Activated effector memory CD4-positive, alpha-beta T cell treated with anti-CD3 and anti-CD28 coated beads, Interleukin-2, amount 50 U/mL, for 16 hours (primary cell): Measurements from ENCODE around the gene HECTD4.

Experiments
- DNase-seq: peaks from one replicate; pipeline ENCODE4 v3.0.0-alpha.2; 2020

The HECTD4 gene

GRCh38 chr12:112314981-112315380 is 67.2 kb downstream of the HECTD4 start:
- no peak for DNase-seq

DNA sequence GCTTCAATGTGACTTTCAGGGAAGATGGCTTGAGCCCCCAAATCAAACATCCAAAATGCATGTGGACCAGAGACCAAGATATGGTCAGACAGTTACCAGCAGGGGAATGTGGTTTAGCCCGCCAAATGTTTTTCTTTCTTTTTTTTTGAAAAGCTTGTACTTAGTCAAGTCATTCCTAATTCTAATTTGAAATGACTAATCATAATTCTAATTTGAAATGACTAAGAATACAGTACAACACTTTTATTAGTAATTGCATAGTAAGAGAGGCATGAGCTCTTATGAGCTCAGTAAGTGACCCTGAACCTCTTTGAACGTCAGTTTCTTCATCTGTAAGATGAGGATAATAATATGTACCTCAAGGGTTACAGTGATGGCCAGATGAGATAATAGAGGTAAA is 72.4 kb downstream of the HECTD4 start:
- no peak for DNase-seq

DNA sequence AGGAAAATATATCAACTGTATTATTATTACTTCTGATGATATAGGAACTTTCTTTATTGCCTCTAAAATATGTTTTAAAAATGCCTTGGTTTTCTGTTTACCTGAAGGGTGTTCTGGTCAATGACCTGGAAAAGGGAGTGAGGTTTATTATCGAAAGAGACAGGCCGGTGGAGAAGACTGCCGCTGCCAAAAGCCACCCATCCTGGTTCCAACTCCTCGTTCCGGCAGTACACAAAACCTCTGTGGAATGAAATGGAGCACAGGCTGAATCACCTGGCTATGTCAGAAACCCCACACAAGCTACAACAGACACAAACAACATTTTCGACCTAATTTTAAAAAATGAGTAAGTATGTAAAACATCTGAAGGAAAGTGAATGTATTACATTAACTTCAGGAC is 73.6 kb downstream of the HECTD4 start:
- no peak for DNase-seq

- no peak for DNase-seq
Measured at GRCh38 chr12:112308161-112308560, 74.1 kb downstream of the HECTD4 start.

DNA sequence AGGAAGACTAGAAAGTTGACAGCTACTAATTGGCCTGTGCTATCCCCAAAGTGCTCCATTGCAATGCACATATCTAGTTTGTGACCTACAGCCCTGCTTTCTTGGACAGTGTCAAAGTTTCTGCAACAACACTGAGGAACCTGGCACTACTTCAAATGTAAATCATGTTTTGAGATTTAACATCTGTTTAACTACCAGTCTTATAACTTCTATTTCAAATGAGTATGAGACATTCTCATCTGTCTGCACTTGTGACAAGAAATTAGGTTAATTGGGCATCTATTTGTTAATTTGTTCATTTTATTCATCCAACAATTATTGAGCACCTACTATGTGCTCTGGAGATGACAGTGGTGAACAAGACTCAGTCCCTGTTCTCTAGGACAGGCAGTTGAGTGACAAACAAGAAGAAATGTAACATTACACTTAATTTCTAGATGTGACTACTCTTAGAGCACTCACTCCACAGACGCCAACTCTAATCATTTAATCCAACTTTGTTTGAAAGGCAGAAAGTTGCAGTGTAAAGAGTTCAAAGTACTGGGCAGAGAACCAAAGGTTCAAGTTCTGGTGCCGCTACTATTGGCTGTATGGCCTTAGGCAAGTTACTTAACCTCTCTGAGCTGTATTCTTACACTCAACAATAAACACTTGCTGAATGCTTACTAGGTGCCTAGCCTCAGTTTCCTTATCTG is 74.8 kb downstream of the HECTD4 start:
- no peak for DNase-seq

- DNase-seq: no peak
Measured at GRCh38 chr12:112305951-112306350, 76.3 kb downstream of the HECTD4 start.

- DNase-seq: no peak
Measured at GRCh38 chr12:112304436-112304835, 77.8 kb downstream of the HECTD4 start.

- no peak for DNase-seq
Measured at GRCh38 chr12:112303799-112304198, 78.4 kb downstream of the HECTD4 start.

DNA sequence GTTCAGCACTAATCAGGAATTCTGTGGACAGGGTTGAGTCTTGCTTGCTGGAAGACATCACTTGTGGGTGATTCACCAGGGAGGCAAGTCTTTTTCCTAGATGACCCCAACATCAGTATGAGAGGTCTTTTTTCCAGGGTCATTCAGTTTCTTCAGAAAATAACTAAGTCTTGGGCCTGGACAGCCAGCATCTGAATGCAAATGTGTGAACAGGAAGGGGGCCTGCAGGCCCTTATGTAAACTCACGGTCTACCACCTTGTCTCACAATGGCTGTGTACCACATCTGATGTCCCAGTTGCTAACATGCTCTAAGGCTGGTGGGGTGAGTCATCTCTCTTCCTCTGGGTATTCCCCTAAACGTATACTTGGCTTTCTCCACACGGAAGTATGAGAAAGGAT is 79.2 kb downstream of the HECTD4 start:
- DNase-seq: peak; percentile 77

- DNase-seq: no peak
Measured at GRCh38 chr12:112299704-112300103, 82.5 kb downstream of the HECTD4 start.

DNA sequence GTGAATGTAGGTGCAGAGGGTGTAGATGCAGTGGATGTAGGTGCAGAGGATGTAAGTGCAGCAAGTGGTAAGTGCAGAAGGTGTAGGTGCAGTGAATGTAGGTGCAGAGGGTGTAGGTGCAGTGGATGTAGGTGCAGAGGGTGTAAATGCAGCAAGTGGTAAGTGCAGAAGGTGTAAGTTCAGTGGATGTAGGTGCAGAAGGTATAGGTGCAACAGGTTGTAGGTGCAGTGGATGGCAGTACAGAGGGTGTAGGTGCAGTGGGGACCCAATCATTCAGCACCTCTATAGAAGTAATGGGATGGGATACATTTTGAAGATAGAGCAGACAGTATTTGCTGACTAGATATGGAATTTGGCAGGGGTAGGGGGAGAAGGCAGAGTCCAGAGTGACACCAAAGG is 85.0 kb downstream of the HECTD4 start:
- no peak for DNase-seq

- DNase-seq: no peak
Measured at GRCh38 chr12:112296183-112296582, 86.0 kb downstream of the HECTD4 start.

DNA sequence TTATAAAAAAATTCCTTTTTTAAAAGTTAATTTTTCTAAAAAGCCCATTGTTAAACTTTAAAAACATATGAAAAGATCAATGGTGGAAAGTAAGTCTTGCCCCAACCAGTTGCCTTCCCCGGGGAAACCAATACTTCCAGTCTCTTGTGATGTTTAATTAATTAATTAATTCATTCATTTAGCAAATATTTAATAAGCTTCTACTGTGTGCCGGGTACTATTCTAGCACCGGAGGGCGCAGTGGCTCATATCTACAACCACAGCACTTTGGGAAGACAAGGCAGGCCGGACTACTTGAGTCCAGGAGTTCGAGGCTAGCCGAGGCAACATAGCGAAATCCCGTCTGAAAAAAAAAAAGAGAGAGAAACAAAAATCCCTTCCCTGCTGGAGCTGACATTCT is 87.4 kb downstream of the HECTD4 start:
- no peak for DNase-seq

GRCh38 chr12:112288638-112289037 is 93.6 kb downstream of the HECTD4 start:
- no peak for DNase-seq

- DNase-seq: no peak
Measured at GRCh38 chr12:112285600-112286401, 96.4 kb downstream of the HECTD4 start.

DNA sequence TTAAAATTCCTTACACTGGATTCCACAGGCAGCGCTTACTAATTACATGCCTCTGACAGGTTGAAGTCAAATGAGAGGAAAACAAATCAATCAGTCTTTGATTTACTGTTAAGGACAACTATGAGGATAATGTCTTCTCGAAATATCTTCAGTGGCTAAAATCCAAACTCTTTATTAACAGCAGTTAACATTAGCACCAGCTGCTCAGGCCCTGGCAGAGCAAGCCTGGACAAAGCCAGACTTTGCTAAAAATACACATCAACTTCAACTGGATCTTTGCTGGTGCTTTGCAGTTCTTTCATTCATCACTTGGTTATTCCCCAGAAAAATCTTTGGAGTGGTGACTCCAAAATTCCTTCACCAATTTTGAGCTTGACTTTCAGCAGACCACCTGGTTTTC is 98.7 kb downstream of the HECTD4 start:
- no peak for DNase-seq

DNA sequence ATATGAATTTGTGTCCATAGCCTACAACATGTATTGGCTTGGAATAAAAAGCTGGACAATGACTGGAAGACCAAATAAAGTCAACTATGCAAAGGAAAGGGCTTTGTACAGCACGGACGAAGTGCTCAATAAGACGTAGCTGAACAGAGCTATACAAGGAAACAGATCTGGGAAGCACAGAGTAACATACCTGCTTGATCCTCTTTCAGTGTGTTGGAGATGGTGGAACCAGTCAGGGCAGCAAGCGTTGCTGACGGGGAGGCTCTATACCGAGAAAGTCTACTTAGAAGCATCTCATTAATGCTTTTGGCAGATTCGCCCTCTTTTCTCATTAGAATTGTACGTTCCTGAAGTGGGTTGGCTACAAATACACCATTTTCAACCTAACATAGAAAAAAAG is 99.3 kb downstream of the HECTD4 start:
- DNase-seq: no peak

- no peak for DNase-seq
Measured at GRCh38 chr12:112275836-112276235, 106.4 kb downstream of the HECTD4 start.

- DNase-seq: no peak
Measured at GRCh38 chr12:112275207-112275606, 107.0 kb downstream of the HECTD4 start.

DNA sequence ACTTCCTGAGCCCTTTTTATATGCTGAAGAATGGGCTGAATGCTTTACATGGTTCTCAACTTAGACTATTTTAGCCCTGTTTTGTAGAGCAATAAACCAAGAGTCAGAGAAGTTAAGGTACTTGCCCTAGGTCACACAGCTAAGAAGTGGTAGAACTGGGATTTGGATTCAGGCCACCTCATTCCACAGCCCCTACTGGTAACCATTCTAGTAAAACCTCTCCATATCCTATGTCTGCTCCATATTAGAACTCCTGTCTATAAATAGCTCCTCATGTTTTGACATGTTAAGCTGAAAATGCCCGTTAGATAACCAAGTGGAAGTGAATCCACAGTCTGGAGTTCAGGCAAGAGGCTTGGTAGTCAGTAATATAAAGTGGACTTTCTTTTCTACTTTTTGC is 111.6 kb downstream of the HECTD4 start:
- no peak for DNase-seq

DNA sequence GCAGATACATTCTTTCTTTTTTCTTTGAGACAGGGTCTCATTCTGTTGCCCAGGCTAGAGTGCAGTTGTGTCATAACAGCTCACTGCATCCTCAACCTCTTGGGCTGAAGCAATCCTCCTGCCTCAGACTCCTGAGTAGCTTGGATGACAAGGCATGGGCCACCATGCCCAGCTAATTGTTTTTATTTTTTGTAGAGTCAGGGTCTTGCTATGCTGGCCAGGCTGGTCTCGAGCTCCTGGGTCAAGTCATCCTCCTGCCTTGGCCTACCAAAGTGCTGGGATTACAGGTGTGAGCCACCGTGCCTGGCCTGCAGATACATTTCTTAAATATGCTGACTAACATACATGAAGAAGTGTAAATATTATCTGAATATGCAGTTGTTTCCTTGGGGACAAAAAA is 115.8 kb downstream of the HECTD4 start:
- DNase-seq: no peak

DNA sequence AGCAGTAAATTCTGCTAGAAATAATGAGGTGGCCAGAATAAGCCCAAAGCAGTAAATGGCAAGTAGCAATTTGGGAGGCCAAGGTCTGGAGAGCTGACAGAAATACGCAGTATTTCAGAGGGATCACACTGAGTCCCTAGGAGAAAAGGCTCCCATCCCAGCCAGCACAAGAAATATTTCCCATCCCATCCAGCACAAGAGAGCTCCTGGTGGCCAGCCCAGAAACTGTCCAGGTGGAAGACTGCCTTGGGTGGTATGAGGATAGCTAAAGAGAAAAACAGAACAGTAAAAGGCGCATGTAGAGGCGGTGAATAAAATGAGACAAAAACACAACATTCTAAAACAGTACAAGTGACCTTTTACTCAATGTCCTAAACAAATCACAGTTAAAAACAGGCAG is 120.7 kb downstream of the HECTD4 start:
- DNase-seq: no peak

- no peak for DNase-seq
Measured at GRCh38 chr12:112258926-112259325, 123.3 kb downstream of the HECTD4 start.

GRCh38 chr12:112256780-112257179 is 125.5 kb downstream of the HECTD4 start:
- DNase-seq: no peak

- DNase-seq: no peak
Measured at GRCh38 chr12:112252184-112252583, 130.0 kb downstream of the HECTD4 start.
